GM19452 (cell line): ENCODE measurements around the gene HNF4A.

Experiments
- ATAC-seq: cut with Tn5 transposase; IDR thresholded peaks from one replicate; pipeline ENCODE4 v1.9.1; 2021; ENCODE audit not compliant: unreplicated experiment

The HNF4A gene

GRCh38 chr20:44420497-44420896 lies 65.0 kb downstream of the HNF4A start:
- no peak for ATAC-seq

- no peak for ATAC-seq
These were observed 66.6 kb downstream of the HNF4A start for GRCh38 chr20:44422083-44422482.

- ATAC-seq, result no peak
These were observed 68.0 kb downstream of the HNF4A start for GRCh38 chr20:44423480-44423879.

- ATAC-seq, result no peak
These were observed 68.6 kb downstream of the HNF4A start for GRCh38 chr20:44424039-44424495.

- ATAC-seq, result no peak
These were observed 70.4 kb downstream of the HNF4A start for GRCh38 chr20:44425923-44426322.

GRCh38 chr20:44426879-44427790 lies 71.6 kb downstream of the HNF4A start:
- ATAC-seq, result no peak

GRCh38 chr20:44427804-44428173 lies 72.3 kb downstream of the HNF4A start:
- ATAC-seq, result no peak

GRCh38 chr20:44428174-44429016 lies 72.9 kb downstream of the HNF4A start:
- ATAC-seq, result no peak

- no peak for ATAC-seq
These were observed 73.5 kb downstream of the HNF4A start for GRCh38 chr20:44429017-44429339.

GRCh38 chr20:44429419-44430269 lies 74.1 kb downstream of the HNF4A start:
- ATAC-seq, result no peak

- no peak for ATAC-seq
These were observed 75.0 kb downstream of the HNF4A start for GRCh38 chr20:44430270-44431065.

GRCh38 chr20:44431118-44431501 lies 75.6 kb downstream of the HNF4A start:
- no peak for ATAC-seq

- ATAC-seq, result no peak
These were observed 76.2 kb downstream of the HNF4A start for GRCh38 chr20:44431502-44432234.

- ATAC-seq, result no peak
These were observed 77.4 kb downstream of the HNF4A start for GRCh38 chr20:44432618-44433577.

GRCh38 chr20:44433751-44434538 lies 78.4 kb downstream of the HNF4A start:
- no peak for ATAC-seq

- no peak for ATAC-seq
These were observed 80.3 kb downstream of the HNF4A start for GRCh38 chr20:44435630-44436335.

GRCh38 chr20:44436393-44436792 lies 80.9 kb downstream of the HNF4A start:
- no peak for ATAC-seq
